Measurements from ENCODE around the gene PSG7.
"Not testable (repeated sequence)": the region's sequence is repeated elsewhere in the genome, so short reads cannot be mapped to it uniquely, and the experiment has no call there.

The PSG7 gene

GRCh38 chr19:42937107-42937506, at the start of gene PSG7:
PSG7 (minus strand) TSS chr19:42937207; CDS start chr19:42937076, 131 bp downstream.
- DNase-seq (ENCODE audit: low read depth) = not testable (repeated sequence)

- no peak for DNase-seq (ENCODE audit: low read depth)
These were observed 48.6 kb upstream of the PSG7 start for GRCh38 chr19:42985588-42985987.

GRCh38 chr19:42982111-42982510, 45.1 kb upstream of the PSG7 start:
- DNase-seq (ENCODE audit: low read depth) = not testable (repeated sequence)

DNA sequence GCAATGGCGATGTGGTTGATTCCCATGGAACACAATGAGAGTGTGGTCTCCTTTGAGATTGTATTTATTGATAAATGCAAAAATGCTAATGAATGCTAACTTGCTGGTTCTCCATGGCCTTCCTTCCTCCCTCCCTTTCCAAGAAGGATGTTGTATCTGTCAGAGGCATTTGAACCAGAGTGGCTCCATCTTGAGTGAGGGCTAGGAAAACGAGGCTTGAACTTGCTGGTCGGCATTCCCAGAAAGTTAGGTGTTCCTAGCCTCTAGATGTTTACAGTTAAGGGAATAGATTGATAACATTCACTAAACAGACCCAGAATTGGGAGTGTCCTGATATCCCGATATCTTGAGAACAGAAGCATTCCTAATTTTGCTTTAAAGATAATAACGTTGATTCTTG, 34.4 kb upstream of the PSG7 start:
- not testable (repeated sequence) for DNase-seq (ENCODE audit: low read depth)

DNA sequence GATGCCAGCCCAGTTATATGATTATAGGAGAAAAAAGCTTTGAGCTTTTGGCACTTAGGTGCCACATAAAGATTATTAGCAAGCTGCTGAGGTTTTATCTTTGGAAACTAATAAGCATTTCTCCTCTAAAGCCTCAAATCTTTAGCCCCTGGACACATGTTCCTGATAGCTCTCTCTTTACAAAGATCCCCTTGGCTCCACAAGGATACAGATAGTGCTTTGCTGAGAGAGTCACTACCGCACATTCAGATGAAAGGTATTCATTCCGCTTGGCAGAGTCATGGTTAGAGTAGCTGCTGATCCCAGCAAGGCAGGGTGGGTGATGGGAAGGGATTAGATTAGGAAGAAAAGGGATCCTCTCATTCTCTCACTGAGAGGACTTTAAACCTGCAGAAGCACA, 28.2 kb upstream of the PSG7 start:
- no peak for DNase-seq (ENCODE audit: low read depth)

DNA sequence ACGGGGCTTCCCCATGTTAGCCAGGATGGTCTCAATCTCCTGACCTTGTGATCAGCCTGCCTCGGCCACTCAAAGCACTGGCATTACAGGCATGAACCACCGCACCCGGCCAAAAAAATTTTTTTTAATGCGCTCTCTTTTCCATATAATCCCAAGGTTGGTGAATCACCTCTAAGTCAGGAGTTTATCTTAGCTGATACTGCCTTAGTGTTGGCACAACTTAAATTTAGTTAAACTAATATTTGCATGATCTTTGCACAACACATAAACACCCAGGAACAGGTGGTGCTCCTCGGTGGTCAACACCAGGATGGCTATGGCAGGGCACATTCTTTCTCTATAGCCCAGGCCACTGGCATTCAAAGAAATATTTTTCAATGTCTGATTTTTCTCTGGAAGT, 24.1 kb upstream of the PSG7 start:
- no peak for DNase-seq (ENCODE audit: low read depth)

DNA sequence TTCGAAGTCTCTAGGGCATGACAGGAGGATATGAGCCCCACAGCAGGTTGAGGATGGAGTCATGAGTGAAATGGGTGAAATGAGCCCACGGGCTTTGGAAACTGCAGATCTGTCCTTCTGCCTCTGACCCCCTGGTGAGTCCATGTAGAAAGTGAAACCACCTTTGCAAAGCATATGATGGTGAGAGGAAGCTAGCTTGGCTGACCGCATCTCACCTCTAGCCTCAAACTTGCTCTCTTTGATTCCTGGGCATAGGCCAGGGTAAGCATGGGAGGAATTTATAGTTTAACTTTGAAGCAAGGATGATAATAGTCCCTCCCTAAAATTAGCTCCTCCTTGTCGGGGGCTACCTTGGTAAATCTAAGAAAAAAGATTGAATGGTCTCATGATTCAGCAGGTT, 15.1 kb upstream of the PSG7 start:
- not testable (repeated sequence) for DNase-seq (ENCODE audit: low read depth)

DNA sequence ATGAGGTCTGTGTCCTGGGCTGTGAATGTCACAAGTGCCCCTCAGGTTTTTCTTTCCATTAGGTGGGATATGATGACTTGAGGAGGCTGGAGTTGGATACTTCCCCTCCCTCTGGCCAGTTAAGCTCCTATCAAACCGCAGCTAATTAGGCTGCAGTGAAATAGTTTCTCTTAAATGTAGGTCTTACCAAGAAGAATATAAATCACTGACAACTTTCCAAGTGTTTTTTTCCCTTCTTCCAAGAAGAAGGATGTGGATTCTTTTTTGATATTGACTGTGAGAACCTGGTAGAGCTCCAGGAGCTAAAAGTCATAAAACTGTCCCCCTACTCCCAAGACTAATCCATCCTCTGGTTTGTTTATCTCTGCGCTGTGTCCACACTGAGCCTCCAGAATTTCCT, 14.5 kb upstream of the PSG7 start:
- DNase-seq (ENCODE audit: low read depth) = not testable (repeated sequence)

GRCh38 chr19:42942187-42942789, 5.3 kb upstream of the PSG7 start:
- no peak for DNase-seq (ENCODE audit: low read depth)

- DNase-seq (ENCODE audit: low read depth) = not testable (repeated sequence)
These were observed 2.3 kb downstream of the PSG7 start for GRCh38 chr19:42934726-42935125.

DNA sequence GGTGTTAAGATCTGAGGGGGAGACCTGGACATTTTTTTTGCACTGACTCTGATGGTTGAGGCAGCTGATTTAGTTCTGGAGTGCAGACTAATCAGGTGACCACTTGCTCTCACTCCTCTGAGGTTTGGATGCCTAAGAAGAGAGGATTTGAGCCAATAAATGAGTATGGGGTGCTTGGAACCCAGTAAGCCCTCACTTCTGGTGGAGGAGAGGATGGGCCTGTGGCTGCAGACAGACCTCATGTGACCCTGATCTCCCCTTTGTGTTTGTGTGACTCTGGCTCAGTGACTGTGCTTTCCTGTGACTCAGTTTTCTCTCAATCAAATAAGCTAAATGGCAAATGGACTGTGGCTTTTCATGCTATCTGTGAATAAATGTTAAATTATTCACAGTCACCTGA, 2.8 kb downstream of the PSG7 start:
- not testable (repeated sequence) for DNase-seq (ENCODE audit: low read depth)

DNA sequence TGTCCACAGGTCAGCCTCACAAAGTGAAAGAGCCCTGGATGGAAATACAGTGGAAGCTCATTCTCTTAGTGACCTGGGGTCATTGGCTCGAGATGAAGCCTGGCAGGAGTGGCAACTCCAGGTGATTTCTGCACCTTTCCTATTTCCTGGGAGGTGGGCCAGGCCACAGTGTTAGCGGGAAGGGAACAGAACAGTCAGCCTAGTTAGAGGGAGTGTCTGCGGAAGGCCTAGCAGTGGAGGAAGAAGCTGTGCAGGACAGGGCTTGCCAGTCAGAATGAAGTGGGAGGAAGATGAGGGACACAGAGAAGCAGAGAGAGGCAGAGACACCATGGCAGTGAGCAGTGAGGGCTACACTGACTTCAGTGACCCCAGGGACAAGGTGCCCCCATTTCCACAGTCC, 3.6 kb downstream of the PSG7 start:
- DNase-seq (ENCODE audit: low read depth) = not testable (repeated sequence)

- not testable (repeated sequence) for DNase-seq (ENCODE audit: low read depth)
These were observed 4.4 kb downstream of the PSG7 start for GRCh38 chr19:42932485-42933101.

DNA sequence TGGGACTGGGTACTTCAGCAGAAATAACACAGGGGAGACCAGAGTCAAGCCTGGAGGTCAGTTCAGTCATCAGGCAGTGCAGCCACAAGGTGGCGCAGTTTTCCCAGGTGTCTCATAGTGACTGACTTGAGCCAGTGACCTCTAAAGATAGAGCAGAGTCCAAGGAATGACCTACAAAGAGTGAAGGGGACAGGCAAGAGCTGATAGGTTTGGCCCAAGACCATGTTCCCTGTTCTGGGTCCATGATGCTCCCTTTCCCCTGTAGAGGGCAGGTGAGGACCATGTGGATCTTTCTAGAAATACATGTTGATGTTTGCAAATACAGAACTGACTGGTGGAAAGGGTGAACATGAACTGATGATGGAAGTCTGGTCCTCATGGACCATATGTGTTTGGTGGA, 6.8 kb downstream of the PSG7 start:
- not testable (repeated sequence) for DNase-seq (ENCODE audit: low read depth)

- no peak for DNase-seq (ENCODE audit: low read depth)
These were observed 8.1 kb downstream of the PSG7 start for GRCh38 chr19:42928896-42929295.

DNA sequence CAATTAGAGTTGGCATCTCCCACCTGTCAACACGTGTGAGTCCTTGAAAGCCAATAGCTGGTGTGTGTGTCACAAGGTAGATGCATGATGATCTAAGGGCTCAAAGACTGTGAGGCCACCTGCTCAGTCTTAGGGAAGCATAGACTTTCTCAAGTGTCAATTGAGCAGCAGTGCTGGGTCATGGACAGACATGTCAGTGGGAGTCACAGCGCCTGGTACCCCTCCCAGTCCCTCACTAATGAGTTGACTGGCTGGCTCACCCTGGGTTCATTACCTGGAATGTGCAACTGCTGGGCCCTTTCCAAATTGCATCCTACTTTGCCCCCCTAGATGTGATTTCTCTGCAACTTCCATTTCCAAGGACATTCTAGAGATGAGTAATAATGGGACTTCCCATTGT, 10.2 kb downstream of the PSG7 start:
- DNase-seq (ENCODE audit: low read depth) = no peak

- not testable (repeated sequence) for DNase-seq (ENCODE audit: low read depth)
These were observed 13.9 kb downstream of the PSG7 start for GRCh38 chr19:42923106-42923505.

DNA sequence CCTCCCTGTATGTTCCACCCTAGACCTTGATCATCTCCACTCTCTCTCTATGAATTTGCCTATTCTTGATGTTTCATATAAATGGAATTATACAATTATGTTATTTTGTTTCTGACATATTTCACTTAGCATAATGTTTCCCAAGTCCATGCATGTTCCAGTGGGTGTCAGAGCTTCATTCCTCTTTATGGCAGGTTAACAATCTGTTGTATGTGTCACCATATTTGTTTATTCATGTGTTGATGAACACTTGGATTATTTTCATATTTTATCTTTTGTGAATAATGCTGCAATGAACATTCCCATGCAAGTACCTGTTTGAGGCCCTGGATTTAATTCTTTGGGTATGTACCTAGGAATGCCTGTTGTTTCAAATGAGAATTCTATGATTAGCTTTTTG, 16.0 kb downstream of the PSG7 start:
- not testable (repeated sequence) for DNase-seq (ENCODE audit: low read depth)

DNA sequence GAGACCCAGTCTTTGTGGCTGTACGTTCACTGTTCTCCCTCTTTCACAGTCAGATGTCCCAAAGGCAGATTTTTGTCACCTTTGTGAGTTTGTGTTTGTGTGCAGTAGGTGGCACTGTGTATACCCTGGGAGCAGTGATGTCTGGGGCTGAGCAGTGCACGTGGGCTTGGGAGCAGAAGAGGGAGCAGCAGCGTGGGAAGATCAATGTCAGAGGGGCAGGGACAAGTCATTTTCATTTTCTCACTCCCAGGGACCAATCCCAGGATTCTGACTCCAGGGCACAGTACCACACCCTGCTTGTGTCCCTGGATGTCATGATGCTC, 17.3 kb downstream of the PSG7 start:
- DNase-seq (ENCODE audit: low read depth) = no peak

DNA sequence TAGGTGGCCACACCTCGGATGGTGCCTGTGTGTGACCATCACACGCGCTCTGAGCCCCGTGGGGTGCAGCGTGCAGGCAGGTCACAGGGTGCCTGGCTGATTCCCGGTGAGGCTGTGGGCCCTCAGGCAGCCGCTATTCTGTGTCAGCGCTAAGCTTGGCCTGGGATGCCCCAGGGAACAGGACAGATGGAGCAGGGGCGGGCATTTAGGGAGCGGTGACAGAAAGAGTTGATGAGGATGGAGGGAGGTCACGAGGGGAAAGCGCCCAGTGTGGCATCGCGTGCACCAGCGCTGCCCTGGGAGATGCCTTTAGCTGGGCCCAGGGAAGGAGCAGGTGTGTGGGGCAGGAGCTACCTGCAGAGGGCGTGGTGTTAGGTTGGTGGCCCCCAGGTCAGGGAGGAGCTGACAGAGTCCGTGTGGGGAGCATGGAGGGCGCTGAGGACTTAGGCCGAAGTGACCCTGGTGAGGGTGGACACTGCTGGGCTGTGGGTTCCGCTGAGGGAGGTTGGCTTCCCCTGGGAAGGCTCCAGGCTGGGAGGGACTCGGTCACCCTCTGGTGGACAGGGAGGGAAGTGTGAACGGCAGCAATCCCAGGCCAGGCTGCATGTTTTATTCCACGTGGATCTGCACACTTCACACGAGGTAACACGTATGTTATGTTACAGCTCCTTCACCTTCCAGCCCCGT, 17.8 kb downstream of the PSG7 start:
- DNase-seq (ENCODE audit: low read depth) = not testable (repeated sequence)

GRCh38 chr19:42918377-42919069, 18.5 kb downstream of the PSG7 start:
- not testable (repeated sequence) for DNase-seq (ENCODE audit: low read depth)

- DNase-seq (ENCODE audit: low read depth) = not testable (repeated sequence)
These were observed 19.4 kb downstream of the PSG7 start, which contains the start of gene PSG6 for GRCh38 chr19:42917634-42918033. PSG6 (minus strand) TSS chr19:42917894; CDS start chr19:42917792, 102 bp downstream.

DNA sequence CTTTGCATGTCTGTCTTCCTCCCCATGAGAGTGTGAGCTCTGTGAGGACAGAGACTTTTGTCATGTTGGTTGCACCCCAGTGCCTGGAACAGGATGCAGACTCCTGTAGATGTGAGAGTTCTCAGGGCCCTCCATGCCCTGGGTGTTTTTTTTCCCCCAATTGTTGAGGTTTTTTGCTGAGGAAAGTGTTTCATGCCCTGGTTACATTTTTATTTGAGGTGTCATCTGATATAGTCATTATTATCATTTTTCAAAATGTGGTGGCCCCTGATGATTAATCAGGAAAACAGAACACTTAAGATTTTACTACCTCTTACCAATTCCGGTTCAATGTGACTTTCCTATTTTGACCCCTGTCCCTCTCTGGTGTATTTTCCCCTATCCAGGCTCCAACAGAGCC, 20.1 kb downstream of the PSG7 start:
- DNase-seq (ENCODE audit: low read depth) = not testable (repeated sequence)
